ENCODE measurements around the gene CCDC90B.
A peak's percentile ranks its signal among the peaks of the same experiment; 100 is the strongest.
"Not testable (repeated sequence)": the region's sequence is repeated elsewhere in the genome, so short reads cannot be mapped to it uniquely, and the experiment has no call there.

Gene CCDC90B

GRCh38 chr11:83285771-83286528 is at the start of gene CCDC90B:
TSS of gene CCDC90B (minus strand) at chr11:83286367. CDS start at chr11:83285972, 395 bp downstream.
- peak; percentile 81 to 84 for DNase-seq (ENCODE audit: low read depth in 2 of 2)

GRCh38 chr11:83335446-83336070 is 49.4 kb upstream of the CCDC90B start:
- DNase-seq (ENCODE audit: low read depth in 2 of 2), result no peak

- DNase-seq (ENCODE audit: low read depth in 2 of 2), result no peak
Measured at GRCh38 chr11:83330303-83330702, 44.1 kb upstream of the CCDC90B start.

- DNase-seq (ENCODE audit: low read depth in 2 of 2), result no peak
Measured at GRCh38 chr11:83326326-83326725, 40.2 kb upstream of the CCDC90B start.

GRCh38 chr11:83319346-83319745 is 33.2 kb upstream of the CCDC90B start:
- DNase-seq (ENCODE audit: low read depth in 2 of 2), result no peak

GRCh38 chr11:83318931-83319330 is 32.8 kb upstream of the CCDC90B start:
- DNase-seq (ENCODE audit: low read depth in 2 of 2), result no peak

- no peak for DNase-seq (ENCODE audit: low read depth in 2 of 2)
Measured at GRCh38 chr11:83317757-83318690, 31.9 kb upstream of the CCDC90B start.

GRCh38 chr11:83316897-83317268 is 30.7 kb upstream of the CCDC90B start:
- not testable (repeated sequence) for DNase-seq (ENCODE audit: low read depth in 2 of 2)

GRCh38 chr11:83316143-83316896 is 30.2 kb upstream of the CCDC90B start:
- not testable (repeated sequence) for DNase-seq (ENCODE audit: low read depth in 2 of 2)

- no peak for DNase-seq (ENCODE audit: low read depth in 2 of 2)
Measured at GRCh38 chr11:83312430-83312829, 26.3 kb upstream of the CCDC90B start.

- no peak for DNase-seq (ENCODE audit: low read depth in 2 of 2)
Measured at GRCh38 chr11:83311701-83312100, 25.5 kb upstream of the CCDC90B start.

- DNase-seq (ENCODE audit: low read depth in 2 of 2), result no peak
Measured at GRCh38 chr11:83310718-83311117, 24.6 kb upstream of the CCDC90B start.

GRCh38 chr11:83308536-83308935 is 22.4 kb upstream of the CCDC90B start:
- not testable (repeated sequence) for DNase-seq (ENCODE audit: low read depth in 2 of 2)

GRCh38 chr11:83306200-83307080 is 20.3 kb upstream of the CCDC90B start:
- no peak for DNase-seq (ENCODE audit: low read depth in 2 of 2)

GRCh38 chr11:83303316-83303715 is 17.1 kb upstream of the CCDC90B start:
- no peak for DNase-seq (ENCODE audit: low read depth in 2 of 2)

- no peak for DNase-seq (ENCODE audit: low read depth in 2 of 2)
Measured at GRCh38 chr11:83302151-83302550, 16.0 kb upstream of the CCDC90B start.

- no peak for DNase-seq (ENCODE audit: low read depth in 2 of 2)
Measured at GRCh38 chr11:83299681-83300080, 13.5 kb upstream of the CCDC90B start.

GRCh38 chr11:83294208-83294607 is 8.0 kb upstream of the CCDC90B start:
- no peak for DNase-seq (ENCODE audit: low read depth in 2 of 2)

GRCh38 chr11:83293457-83293774 is 7.2 kb upstream of the CCDC90B start:
- no peak for DNase-seq (ENCODE audit: low read depth in 2 of 2)

- no peak for DNase-seq (ENCODE audit: low read depth in 2 of 2)
Measured at GRCh38 chr11:83292709-83293456, 6.7 kb upstream of the CCDC90B start.

Measured in stimulated activated CD8-positive, alpha-beta memory T cell treated with anti-CD3 and anti-CD28 coated beads, Interleukin-2, amount 100 ng/mL, for 48 hours (primary cell).